ENCODE measurements around the gene ADCY9.
"Not testable (repeated sequence)": the region's sequence is repeated elsewhere in the genome, so short reads cannot be mapped to it uniquely, and the experiment has no call there.

The ADCY9 gene

DNA sequence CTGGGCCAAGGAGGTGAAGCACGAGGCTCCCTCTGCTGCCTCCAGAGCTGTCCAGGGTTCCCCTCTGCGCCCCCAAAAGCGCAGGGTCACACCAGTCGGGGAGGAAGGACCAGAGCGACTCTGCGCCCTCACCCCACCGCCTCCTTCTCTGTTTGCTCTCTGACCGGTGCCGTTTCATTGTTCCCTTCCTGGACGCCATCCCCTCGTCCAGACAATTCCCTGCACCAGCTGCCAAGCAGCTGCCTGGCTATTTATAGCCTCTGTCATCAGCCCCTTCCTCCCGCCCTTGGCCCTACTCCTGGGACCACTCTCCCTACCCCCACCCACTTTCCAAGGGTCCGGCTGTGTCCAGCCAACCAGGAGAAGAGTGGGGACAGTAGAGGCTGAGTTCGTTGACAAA is 167.0 kb downstream of the ADCY9 start:
- Histone ChIP-seq H3K27me3 (ENCODE audit: control insufficient read depth, insufficient read depth, low read length) (no peaks in the 10 kb centered on the region), H3K27ac (no peak overlapping the region), H3K79me2 (no peaks in the 10 kb centered on the region), H3K9me3 (ENCODE audit: control insufficient read depth, low read length) (no peaks in the 10 kb centered on the region), H3K9ac (no peak overlapping the region), H2AFZ (no peak overlapping the region), H3K36me3 (ENCODE audit: control insufficient read depth, insufficient read depth, low read length) (no peaks in the 10 kb centered on the region), H3K4me1 (peaks cover 13% of the 10 kb centered on the region), H3K4me2 (ENCODE audit: low read length) (no peak overlapping the region), H3K4me3 (ENCODE audit: low read depth, low read length) (no peak overlapping the region)
- TF ChIP-seq CTCF (IDR thresholded peaks at IDR 0.05): no peak

DNA sequence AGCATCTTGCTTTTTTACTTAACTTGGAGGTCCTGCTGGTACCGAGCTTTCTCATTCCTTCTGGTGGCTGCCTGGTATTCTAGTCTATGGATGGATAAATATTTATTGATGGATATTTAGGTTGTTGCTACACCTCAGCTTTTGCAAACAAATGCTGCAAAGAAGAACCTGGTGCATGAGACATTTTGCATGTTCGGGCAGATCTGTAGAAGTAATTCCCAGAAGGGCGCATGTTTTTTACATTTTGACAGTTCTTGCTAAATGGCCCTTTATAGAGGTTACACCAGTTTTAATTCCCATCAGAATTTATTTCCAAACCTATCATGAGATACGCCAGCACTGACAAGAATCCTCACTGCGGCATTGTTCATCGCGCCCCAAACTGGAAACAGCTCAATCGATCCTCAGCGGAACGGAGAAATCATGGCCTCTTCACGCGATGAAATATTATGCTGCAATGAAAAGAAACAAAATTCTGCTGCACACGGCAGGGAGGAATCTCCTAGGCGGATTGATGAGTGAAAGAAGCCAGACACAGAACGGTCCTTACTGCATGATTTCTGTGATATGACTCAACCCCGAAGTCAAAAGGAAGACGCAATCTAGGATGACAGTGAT is 167.8 kb downstream of the ADCY9 start:
- Histone ChIP-seq H3K9ac (no peak overlapping the region), H3K36me3 (ENCODE audit: control insufficient read depth, insufficient read depth, low read length) (no peaks in the 10 kb centered on the region), H3K79me2 (no peaks in the 10 kb centered on the region), H3K9me3 (ENCODE audit: control insufficient read depth, low read length) (no peaks in the 10 kb centered on the region), H3K27me3 (ENCODE audit: control insufficient read depth, insufficient read depth, low read length) (no peaks in the 10 kb centered on the region), H3K4me3 (ENCODE audit: low read depth, low read length) (no peak overlapping the region), H3K27ac (no peak overlapping the region), H3K4me2 (ENCODE audit: low read length) (no peak overlapping the region), H2AFZ (no peak overlapping the region), H3K4me1 (peaks cover 13% of the 10 kb centered on the region)
- no peak for TF ChIP-seq CTCF (IDR thresholded peaks at IDR 0.05)

DNA sequence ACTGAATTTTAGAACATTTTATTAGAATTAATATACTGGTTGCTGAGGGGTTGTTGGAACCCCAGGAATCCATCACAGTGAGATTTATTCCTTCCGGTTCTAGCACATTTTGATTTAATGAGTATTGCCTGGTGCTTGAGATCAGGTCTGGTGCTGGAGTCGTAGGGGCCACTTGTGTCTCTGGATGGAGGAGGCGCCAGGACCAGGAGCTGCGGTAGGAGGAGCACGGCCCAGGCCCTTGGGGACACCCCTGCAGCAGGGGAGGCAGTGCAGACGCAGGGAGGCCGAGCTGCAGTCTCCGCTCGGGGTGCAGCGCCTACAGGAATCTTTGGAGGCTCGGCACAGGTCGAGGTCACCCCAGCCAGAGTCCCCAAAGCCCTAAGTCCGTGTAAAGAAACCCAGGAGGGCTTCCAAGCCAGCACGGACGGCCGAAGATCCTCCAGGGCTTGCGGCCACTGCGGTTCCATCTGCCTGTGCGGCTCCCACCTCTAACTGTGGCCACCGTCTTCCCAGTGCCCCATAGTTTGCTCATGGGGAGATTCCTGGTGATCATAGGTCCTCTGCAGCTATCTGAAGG is 169.6 kb downstream of the ADCY9 start:
- H3K4me2 ChIP-seq (ENCODE audit: low read length): no peak overlapping the region
- peaks cover 8% of the 10 kb centered on the region for H3K4me1 ChIP-seq
- H2AFZ ChIP-seq: no peak overlapping the region
- no peaks in the 10 kb centered on the region for H3K9me3 ChIP-seq (ENCODE audit: control insufficient read depth, low read length)
- H3K4me3 ChIP-seq (ENCODE audit: low read depth, low read length): no peak overlapping the region
- H3K79me2 ChIP-seq: no peaks in the 10 kb centered on the region
- no peaks in the 10 kb centered on the region for H3K27me3 ChIP-seq (ENCODE audit: control insufficient read depth, insufficient read depth, low read length)
- no peak for TF ChIP-seq CTCF (IDR thresholded peaks at IDR 0.05)
- H3K36me3 ChIP-seq (ENCODE audit: control insufficient read depth, insufficient read depth, low read length): no peaks in the 10 kb centered on the region
- H3K9ac ChIP-seq: no peak overlapping the region
- H3K27ac ChIP-seq: no peak overlapping the region

- no peaks in the 10 kb centered on the region for H3K27me3 ChIP-seq (ENCODE audit: control insufficient read depth, insufficient read depth, low read length)
- H3K36me3 ChIP-seq (ENCODE audit: control insufficient read depth, insufficient read depth, low read length): no peaks in the 10 kb centered on the region
- no peak overlapping the region for H3K9ac ChIP-seq
- no peak overlapping the region for H3K27ac ChIP-seq
- no peaks in the 10 kb centered on the region for H3K9me3 ChIP-seq (ENCODE audit: control insufficient read depth, low read length)
- peaks cover 7% of the 10 kb centered on the region for H3K4me1 ChIP-seq
- H2AFZ ChIP-seq: peak overlapping the region; percentile 41
- no peak for TF ChIP-seq CTCF (IDR thresholded peaks at IDR 0.05)
- no peak overlapping the region for H3K4me3 ChIP-seq (ENCODE audit: low read depth, low read length)
- H3K79me2 ChIP-seq: no peaks in the 10 kb centered on the region
- H3K4me2 ChIP-seq (ENCODE audit: low read length): no peak overlapping the region
These were observed 170.3 kb downstream of the ADCY9 start for GRCh38 chr16:3945751-3946603.

GRCh38 chr16:3944457-3944856 is 171.8 kb downstream of the ADCY9 start:
- not testable (repeated sequence) for H3K36me3 ChIP-seq (ENCODE audit: control insufficient read depth, insufficient read depth, low read length); H3K4me3 ChIP-seq (ENCODE audit: low read depth, low read length); H3K4me1 ChIP-seq; H3K27me3 ChIP-seq (ENCODE audit: control insufficient read depth, insufficient read depth, low read length); H3K27ac ChIP-seq; H3K9me3 ChIP-seq (ENCODE audit: control insufficient read depth, low read length); H3K79me2 ChIP-seq; H2AFZ ChIP-seq; H3K9ac ChIP-seq; H3K4me2 ChIP-seq (ENCODE audit: low read length)

DNA sequence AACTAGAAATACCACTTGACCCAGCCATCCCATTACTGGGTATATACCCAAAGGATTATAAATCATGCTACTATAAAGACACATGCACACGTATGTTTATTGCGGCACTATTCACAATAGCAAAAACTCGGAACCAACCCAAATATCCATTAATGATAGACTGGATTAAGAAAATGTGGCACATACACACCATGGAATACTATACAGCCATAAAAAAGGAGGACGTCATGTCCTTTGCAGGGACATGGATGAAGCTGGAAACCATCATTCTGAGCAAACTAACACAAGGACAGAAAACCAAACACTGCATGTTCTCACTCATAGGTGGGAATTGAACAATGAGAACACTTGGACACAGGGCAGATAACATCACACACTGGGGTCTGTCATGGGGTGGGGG is 174.1 kb downstream of the ADCY9 start:
- H3K36me3 ChIP-seq (ENCODE audit: control insufficient read depth, insufficient read depth, low read length); H3K9me3 ChIP-seq (ENCODE audit: control insufficient read depth, low read length); H3K4me1 ChIP-seq; H3K27ac ChIP-seq; H2AFZ ChIP-seq; H3K4me2 ChIP-seq (ENCODE audit: low read length); H3K9ac ChIP-seq; H3K4me3 ChIP-seq (ENCODE audit: low read depth, low read length); H3K79me2 ChIP-seq; H3K27me3 ChIP-seq (ENCODE audit: control insufficient read depth, insufficient read depth, low read length): not testable (repeated sequence)
